K562 (cell line): ENCODE measurements around the gene PSMD1. TPM values are rescaled to one million over a fixed set of nuclear protein-coding genes. Genes with fewer than 3 reads are reported as not detected.

Experiments
- ATAC-seq: fragments of 200-7000 bp; cut with Tn5 transposase; 3 replicates; pipeline ENCODE4 v1.9.1; 2020; ENCODE audit warnings: moderate library complexity
- BruUV-seq: library from RNA; stranded (reverse); fragments of 400-500 nt; replicated peaks from 2 replicates; lab custom pipeline; 2021; lab: Mats Ljungman, UMichigan
- CTCF ChIA-PET: fragments of 300-600 bp; formaldehyde crosslinking; extraction: SDS; loops from one replicate; lab custom pipeline; 2021; ENCODE audit warnings: low intra/inter-chr PET ratio; lab: Yijun Ruan, JAX
- POLR2A ChIA-PET: fragments of 300-600, 350-650 bp; sonication (Branson Sonifier 250); formaldehyde crosslinking; extraction: SDS; loops from one replicate; lab custom pipeline; 2021; ENCODE audit warnings: antibody characterized with exemption, inconsistent platforms; lab: Yijun Ruan, JAX
- DNase-seq, 4 experiments: peaks; one replicate each; pipeline versions ENCODE4 v3.0.0 to v3.0.0-alpha.2; 2011 to 2018; ENCODE audit warnings: low spot score in 3 of 4, mixed read lengths in 3 of 4; ENCODE audit errors: extremely low read depth in 1 of 4
- FAIRE-seq: peaks from 2 replicates; lab custom pipeline; 2011; peaks lifted over from hg19 to GRCh38; lab: Jason Lieb, UNC
- H2AFZ ChIP-seq: 2 replicates; pipeline ENCODE4 v1.6.0; 2011; ENCODE audit warnings: low read depth, low read length, control low read depth, inconsistent platforms
- H3K27ac ChIP-seq: fragments of 200-600 bp; 3 replicates; pipeline ENCODE4 v1.8.0; 2011; ENCODE audit warnings: low read depth, mild to moderate bottlenecking, control low read depth, inconsistent platforms, low read length, moderate library complexity, mixed read lengths; ENCODE audit errors: extremely low read depth
- H3K27me3 ChIP-seq, 2 experiments: fragments of 300-600 bp in 1 of 2; 2 replicates in 1 of 2; 3 replicates in 1 of 2; pipeline versions ENCODE4 v1.6.0 to v1.8.0; 2011; ENCODE audit warnings: inconsistent platforms in 2 of 2, low read length in 2 of 2, mild to moderate bottlenecking in 1 of 2, mixed read lengths in 1 of 2, moderate library complexity in 1 of 2; ENCODE audit not compliant: control insufficient read depth in 2 of 2, insufficient read depth in 2 of 2
- H3K36me3 ChIP-seq: fragments of 300-600 bp; 3 replicates; pipeline ENCODE4 v1.8.0; 2011; ENCODE audit warnings: mild to moderate bottlenecking, low read length, inconsistent platforms; ENCODE audit not compliant: control insufficient read depth, insufficient read depth
- H3K4me1 ChIP-seq, 2 experiments: fragments of 200-600 bp in 1 of 2; replicated peaks in 1 of 2; 2 replicates in 1 of 2; 3 replicates in 1 of 2; pipeline versions ENCODE4 v1.5.1 to v1.8.0; 2011; ENCODE audit warnings: inconsistent platforms in 2 of 2, low read length in 2 of 2, mild to moderate bottlenecking in 1 of 2, mixed read lengths in 1 of 2, moderate library complexity in 1 of 2; ENCODE audit not compliant: control insufficient read depth in 2 of 2, insufficient read depth in 2 of 2
- H3K4me2 ChIP-seq: 2 replicates; pipeline ENCODE4 v1.6.1; 2011; ENCODE audit warnings: low read length, control low read depth, inconsistent platforms, mixed read lengths; ENCODE audit not compliant: insufficient read depth
- H3K4me3 ChIP-seq: fragments of 200-600 bp; sonication (generic), shearing (Covaris generic); 2 replicates; pipeline ENCODE4 v1.5.1; 2016; ENCODE audit warnings: control low read depth, inconsistent platforms
- H3K79me2 ChIP-seq: fragments of 200-600 bp; 3 replicates; pipeline ENCODE4 v1.8.0; 2011; ENCODE audit warnings: low read length, inconsistent platforms; ENCODE audit not compliant: control insufficient read depth, insufficient read depth
- H3K9ac ChIP-seq, 2 experiments: 2 replicates each; pipeline versions ENCODE4 v1.6.0 to v1.6.1; 2011; ENCODE audit warnings: low read depth in 2 of 2, low read length in 2 of 2, control low read depth in 1 of 2, inconsistent platforms in 1 of 2, mild to moderate bottlenecking in 1 of 2, mixed read lengths in 1 of 2; ENCODE audit not compliant: insufficient read depth in 1 of 2
- H3K9me1 ChIP-seq: one replicate; pipeline ENCODE4 v1.6.0; 2011; ENCODE audit warnings: inconsistent platforms, mild to moderate bottlenecking, low read length, moderate library complexity; ENCODE audit not compliant: control insufficient read depth, insufficient read depth
- H3K9me3 ChIP-seq: replicated peaks from 2 replicates; pipeline ENCODE4 v1.5.1; 2011; ENCODE audit warnings: low read depth, low read length, inconsistent platforms; ENCODE audit not compliant: control insufficient read depth, insufficient read depth
- H4K20me1 ChIP-seq: replicated peaks from 2 replicates; pipeline ENCODE4 v1.6.1; 2011; ENCODE audit warnings: low read length, inconsistent platforms, mixed read lengths; ENCODE audit not compliant: control insufficient read depth, insufficient read depth
- HDAC6 ChIP-seq: IDR thresholded peaks from 2 replicates; pipeline ENCODE4 v1.6.1; 2012; ENCODE audit warnings: low read depth, mild to moderate bottlenecking, control low read depth, inconsistent platforms, low read length, moderate library complexity
- NFE2 ChIP-seq: IDR thresholded peaks from 2 replicates; pipeline ENCODE4 v1.6.1; 2014; ENCODE audit warnings: antibody characterized with exemption, low read depth
- SMARCC2 ChIP-seq: fragments of 450-650 bp; IDR thresholded peaks from 2 replicates; pipeline ENCODE4 v1.6.1; 2017; ENCODE audit warnings: antibody characterized with exemption, moderate library complexity, mild to moderate bottlenecking, low read depth
- TAF7 ChIP-seq: fragments of 450-650 bp; IDR thresholded peaks from 2 replicates; pipeline ENCODE4 v1.6.1; 2016; ENCODE audit warnings: missing genetic modification characterization, missing compliant biosample characterization
- WGBS: fragments of 100-300 bp; shearing (Covaris generic); methylation state at CpG from one replicate; pipeline ENCODE4 v1.1.6; 2016; ENCODE audit warnings: low coverage, mixed read lengths; ENCODE audit not compliant: insufficient coverage; ENCODE audit errors: missing lambda C conversion rate; 5-methylcytosine and 5-hydroxymethylcytosine counted together
- in situ Hi-C: fragments of 300-500 bp; cut with MboI; formaldehyde crosslinking; loops from 4 replicates; pipeline ENCODE4 v1.15.0; 2018; ENCODE audit warnings: inconsistent platforms, mixed read lengths
- intact Hi-C: fragments of 100-400 bp; cut with micrococcal nuclease; formaldehyde crosslinking; loops from 2 replicates; pipeline ENCODE4 v1.14.2; 2022
- polyA plus RNA-seq, 8 experiments: library from polyadenylated mRNA; depleted of rRNA in 4 of 8; stranded (reverse) in 5 of 8; unstranded in 3 of 8; fragments of >200 nt; fragmentation: Nextera tagmentation in 2 of 8; fragmentation: Illumina TruSeq in 1 of 8; extraction: Ambion mirVana in 2 of 8; extraction: Trizol in 1 of 8; gene quantifications; 2 replicates each; pipeline versions ENCODE4 v1.2.1 to v1.2.3, GENCODE V29; 2011 to 2014; ENCODE audit warnings: inconsistent platforms in 1 of 8, missing spikeins in 1 of 8
- total RNA-seq, 7 experiments: library from RNA; depleted of rRNA in 6 of 7; stranded (reverse); fragments of >200 nt in 6 of 7; fragmentation: Illumina TruSeq in 2 of 7; extraction: Trizol in 2 of 7; gene quantifications; 2 replicates each; pipeline versions ENCODE4 v1.2.1 to v1.2.3, GENCODE V29; 2011 to 2021; ENCODE audit warnings: low replicate concordance in 1 of 7

PSMD1 gene
- total and polyA plus RNA-seq, 9 of the 15 experiments (the other 6 are each of a cell fraction or from before 2014, with no cell fraction given) = 100 to 257 (median 147) TPM

DNA sequence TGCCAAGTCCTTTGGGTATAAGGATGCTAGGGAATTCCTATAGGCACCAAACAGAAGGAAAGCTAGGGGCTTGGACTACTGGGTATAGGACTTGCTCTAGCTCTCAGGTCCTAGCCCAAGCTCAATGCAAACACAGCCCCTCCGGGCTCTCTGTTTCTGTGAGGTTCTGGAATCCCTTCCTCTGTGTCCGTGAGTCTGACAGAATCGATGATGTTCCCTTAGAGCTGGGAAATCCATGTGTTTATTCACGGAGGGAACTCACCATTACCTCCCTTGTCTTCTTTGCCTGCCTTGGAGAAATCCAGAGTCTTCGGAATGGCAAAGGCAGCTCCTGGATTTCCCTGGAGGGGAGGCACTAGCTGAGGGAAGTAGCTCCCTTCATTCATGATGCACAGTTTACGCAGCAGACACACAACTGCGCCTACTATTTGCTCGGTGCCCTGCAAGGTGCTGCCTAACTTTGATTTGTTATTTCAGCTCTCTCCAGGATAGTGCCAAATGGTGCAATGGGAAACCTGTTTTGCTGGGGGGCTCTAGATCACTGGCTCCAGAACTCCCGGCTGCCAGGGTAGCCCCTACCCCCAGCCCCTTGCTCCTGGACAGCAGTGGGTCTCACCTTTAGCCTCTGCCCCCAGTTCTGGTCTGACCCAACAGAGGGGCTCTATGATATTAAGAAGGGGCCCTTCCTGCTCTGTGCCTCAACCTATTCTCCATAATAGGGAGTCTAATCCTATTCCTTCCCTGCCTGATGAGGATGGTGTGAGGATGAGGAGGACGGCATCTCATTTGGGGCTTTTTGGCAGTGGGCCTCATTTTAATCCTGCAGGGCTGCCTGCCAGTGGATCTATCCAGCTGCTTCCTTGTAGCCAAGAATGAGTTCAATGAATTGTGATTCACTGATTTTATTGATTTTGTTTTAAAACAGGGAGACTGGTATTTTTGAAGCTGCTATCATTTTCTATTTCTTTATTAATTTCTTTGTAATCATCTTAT, 8.4 kb upstream of the PSMD1 start:
- Histone ChIP-seq H3K36me3 (no peaks in the 10 kb centered on the region), H3K4me3 (no peak overlapping the region), H3K27ac (no peak overlapping the region), H3K4me2 (no peak overlapping the region), H3K9me3 (no peaks in the 10 kb centered on the region), H3K4me1 (peaks cover 0 to 11% of the 10 kb centered on the region in 2 experiments; a peak in 2 of 5 replicates), H3K79me2 (no peaks in the 10 kb centered on the region), H3K9me1 (no peaks in the 10 kb centered on the region), H3K9ac (no peak overlapping the region), H3K27me3 (peaks cover 3 to 18% of the 10 kb centered on the region in 2 experiments; a peak in 3 of 5 replicates), H2AFZ (no peak overlapping the region), H4K20me1 (no peaks in the 10 kb centered on the region)
- in situ Hi-C loops (no loop called here), intact Hi-C loops (no loop called here)
- BruUV-seq = no TSS peak
- CTCF ChIA-PET = no interaction called here
- ATAC-seq (no peak), FAIRE-seq (no peak), DNase-seq (no peak)
- WGBS = 2% methylated on average over 9 of the region's 10 CpGs
- TF ChIP-seq NFE2 (no peak), HDAC6 (no peak), SMARCC2 (no peak), TAF7 (no peak)
- POLR2A ChIA-PET = no interaction called here
